K562 (cell line): ENCODE data around the gene GLI1. TPM values are rescaled to one million over a fixed set of nuclear protein-coding genes. Genes with fewer than 3 reads are reported as not detected.

Experiments
- CBX3 ChIP-seq, 2 experiments: IDR thresholded peaks; 1 replicate in 1 of 2; 2 replicates in 1 of 2; pipeline ENCODE4 v1.6.1; 2012; ENCODE audit warnings: inconsistent platforms in 2 of 2, low read length in 2 of 2, borderline replicate concordance in 1 of 2, control low read depth in 1 of 2
- E2F3 ChIP-seq: fragments of 250-450 bp; sonication (Bioruptor Pico); IDR thresholded peaks from 2 replicates; pipeline ENCODE4 v1.4.0; 2020; ENCODE audit warnings: mild to moderate bottlenecking
- ERF ChIP-seq: fragments of 450-650 bp; formaldehyde crosslinking; IDR thresholded peaks from 2 replicates; pipeline ENCODE4 v1.4.0; 2020; ENCODE audit warnings: mild to moderate bottlenecking, mixed read lengths
- HLTF ChIP-seq: fragments of 450-650 bp; IDR thresholded peaks from 2 replicates; pipeline ENCODE4 v1.6.1; 2016
- MLX ChIP-seq, 2 experiments: fragments of 450-650 bp in 1 of 2; sonication (generic) in 1 of 2; formaldehyde crosslinking; conservative IDR thresholded peaks; 2 replicates each; pipeline versions ENCODE4 v1.4.0 to v1.8.1; 2020 to 2022; ENCODE audit warnings: mild to moderate bottlenecking in 1 of 2, missing genetic modification reagents in 1 of 2
- NCOA2 ChIP-seq, 2 experiments: fragments of 450-650 bp; IDR thresholded peaks; 2 replicates each; pipeline ENCODE4 v1.6.1; 2018; ENCODE audit warnings: mild to moderate bottlenecking in 2 of 2, moderate library complexity in 1 of 2; ENCODE audit not compliant: partially characterized antibody in 2 of 2
- NFIC ChIP-seq: fragments of 450-650 bp; IDR thresholded peaks from 2 replicates; pipeline ENCODE4 v1.6.1; 2017; ENCODE audit warnings: mild to moderate bottlenecking, inconsistent platforms
- PHB ChIP-seq: fragments of 250-450 bp; sonication (Bioruptor Pico); IDR thresholded peaks from 2 replicates; pipeline ENCODE4 v1.5.0; 2021
- RAD21 ChIP-seq, 2 experiments: fragments of 250-450 bp in 1 of 2; fragments of 450-650 bp in 1 of 2; sonication (Bioruptor Pico) in 1 of 2; formaldehyde crosslinking in 1 of 2; IDR thresholded peaks in 1 of 2; conservative IDR thresholded peaks in 1 of 2; 2 replicates each; pipeline versions ENCODE4 v1.4.0 to v1.8.0; 2020 to 2022; ENCODE audit warnings: mild to moderate bottlenecking in 2 of 2, moderate library complexity in 1 of 2
- RBM17 ChIP-seq: fragments of 200-400 bp; formaldehyde crosslinking; IDR thresholded peaks from 2 replicates; pipeline ENCODE4 v1.6.1; 2017; ENCODE audit warnings: low read depth, mild to moderate bottlenecking, low read length, borderline replicate concordance
- TCF3 ChIP-seq: sonication (generic); formaldehyde crosslinking; IDR thresholded peaks from 2 replicates; pipeline ENCODE4 v1.4.0; 2020; ENCODE audit warnings: mild to moderate bottlenecking, missing genetic modification reagents
- THAP12 ChIP-seq: fragments of 250-450 bp; sonication (Bioruptor Pico); IDR thresholded peaks from 2 replicates; pipeline ENCODE4 v1.9.0; 2021; ENCODE audit warnings: mild to moderate bottlenecking, inconsistent platforms
- ZNF318 ChIP-seq, 2 experiments: fragments of 450-650 bp; IDR thresholded peaks; 2 replicates each; pipeline ENCODE4 v1.6.1; 2016; ENCODE audit warnings: mild to moderate bottlenecking in 2 of 2, borderline replicate concordance in 1 of 2, low read depth in 1 of 2, moderate library complexity in 1 of 2
- ZNF436 ChIP-seq: fragments of 250-450, 450-650 bp; sonication (Bioruptor Pico); formaldehyde crosslinking; IDR thresholded peaks from 2 replicates; pipeline ENCODE4 v1.7.0; 2020; ENCODE audit warnings: mild to moderate bottlenecking
- polyA plus RNA-seq, 8 experiments: library from polyadenylated mRNA; depleted of rRNA in 4 of 8; stranded (reverse) in 5 of 8; unstranded in 3 of 8; fragments of >200 nt; fragmentation: Nextera tagmentation in 2 of 8; fragmentation: Illumina TruSeq in 1 of 8; extraction: Ambion mirVana in 2 of 8; extraction: Trizol in 1 of 8; gene quantifications; 2 replicates each; pipeline versions ENCODE4 v1.2.1 to v1.2.3, GENCODE V29; 2011 to 2014; ENCODE audit warnings: inconsistent platforms in 1 of 8, missing spikeins in 1 of 8
- total RNA-seq, 7 experiments: library from RNA; depleted of rRNA in 6 of 7; stranded (reverse); fragments of >200 nt in 6 of 7; fragmentation: Illumina TruSeq in 2 of 7; extraction: Trizol in 2 of 7; gene quantifications; 2 replicates each; pipeline versions ENCODE4 v1.2.1 to v1.2.3, GENCODE V29; 2011 to 2021; ENCODE audit warnings: low replicate concordance in 1 of 7

The GLI1 gene
- total and polyA plus RNA-seq, 9 of the 15 experiments (the other 6 are each of a cell fraction or from before 2014, with no cell fraction given), result 0.24 to 3.7 (median 0.61) TPM

- TF ChIP-seq ZNF318 (IDR thresholded peaks at IDR 0.05; ENCODE audit: borderline replicate concordance in 1 of 2, low read depth in 1 of 2) (no peak), RBM17 (no peak), CBX3 (IDR thresholded peaks at IDR 0.05; ENCODE audit: borderline replicate concordance in 1 of 2, low read length in 2 of 2) (no peak), NCOA2 (IDR thresholded peaks at IDR 0.05; ENCODE audit: partially characterized antibody in 2 of 2) (no peak), ERF (CRISPR knock-in tag) (0 out of 2 replicates have a peak, but pooled peaks have one; percentile 46), MLX (CRISPR knock-in tag; conservative IDR thresholded peaks at IDR 0.05) (0 out of 4 replicates have a peak, but pooled peaks of 1 of the 2 experiments have one; percentile 10), NFIC (no peak), PHB (CRISPR knock-in tag) (no peak), RAD21 (CRISPR knock-in tag; conservative IDR thresholded peaks at IDR 0.05 in 1 of 2, IDR thresholded peaks at IDR 0.05 in 1 of 2) (peak in 1 of 2 experiments; percentile 27; a peak in 1 of 4 replicates), TCF3 (CRISPR knock-in tag) (peak; percentile 9; the same call in 1 of the 2 replicates), THAP12 (CRISPR knock-in tag) (0 out of 2 replicates have a peak, but pooled peaks have one; percentile 14), HLTF (0 out of 2 replicates have a peak, but pooled peaks have one; percentile 4), E2F3 (CRISPR knock-in tag) (peak; percentile 58; the same call in 1 of the 2 replicates), ZNF436 (CRISPR knock-in tag) (no peak)
Measured at GRCh38 chr12:57521525-57522010, 62.0 kb downstream of the GLI1 start (continued).
